Glomerular visceral epithelial cell (primary cell): ENCODE data around the gene COL21A1.

Source experiments
- DNase-seq: peaks from one replicate; pipeline ENCODE4 v3.0.0-alpha.2; 2016; ENCODE audit errors: extremely low spot score

COL21A1 gene

GRCh38 chr6:56106231-56106630 lies 141.1 kb downstream of the COL21A1 start:
- no peak for DNase-seq

GRCh38 chr6:56104591-56104990 lies 142.8 kb downstream of the COL21A1 start:
- no peak for DNase-seq

GRCh38 chr6:56102216-56102615 lies 145.2 kb downstream of the COL21A1 start:
- DNase-seq: no peak

GRCh38 chr6:56101141-56101553 lies 146.2 kb downstream of the COL21A1 start:
- peak; percentile 88 for DNase-seq

- DNase-seq: no peak
Measured at GRCh38 chr6:56096946-56097621, 150.3 kb downstream of the COL21A1 start.

GRCh38 chr6:56096541-56096940 lies 150.8 kb downstream of the COL21A1 start:
- no peak for DNase-seq

- no peak for DNase-seq
Measured at GRCh38 chr6:56093776-56094175, 153.6 kb downstream of the COL21A1 start.

GRCh38 chr6:56091159-56091869 lies 156.1 kb downstream of the COL21A1 start:
- DNase-seq: peak; percentile 75

- DNase-seq: no peak
Measured at GRCh38 chr6:56088641-56089040, 158.7 kb downstream of the COL21A1 start.

- DNase-seq: no peak
Measured at GRCh38 chr6:56087421-56087820, 160.0 kb downstream of the COL21A1 start.

- peak; percentile 55 for DNase-seq
Measured at GRCh38 chr6:56079751-56080540, 167.4 kb downstream of the COL21A1 start.

- no peak for DNase-seq
Measured at GRCh38 chr6:56076033-56076432, 171.3 kb downstream of the COL21A1 start.

- no peak for DNase-seq
Measured at GRCh38 chr6:56073761-56074160, 173.6 kb downstream of the COL21A1 start.

GRCh38 chr6:56073315-56073714 lies 174.1 kb downstream of the COL21A1 start:
- DNase-seq: no peak

GRCh38 chr6:56072856-56073255 lies 174.5 kb downstream of the COL21A1 start:
- DNase-seq: no peak

GRCh38 chr6:56065408-56065807 lies 182.0 kb downstream of the COL21A1 start:
- no peak for DNase-seq

GRCh38 chr6:56062836-56063235 lies 184.5 kb downstream of the COL21A1 start:
- no peak for DNase-seq

- DNase-seq: no peak
Measured at GRCh38 chr6:56058636-56059035, 188.7 kb downstream of the COL21A1 start.

- DNase-seq: no peak
Measured at GRCh38 chr6:56055081-56055704, 192.2 kb downstream of the COL21A1 start.

- no peak for DNase-seq
Measured at GRCh38 chr6:56051202-56051598, 196.2 kb downstream of the COL21A1 start.

GRCh38 chr6:56050530-56051201 lies 196.7 kb downstream of the COL21A1 start:
- no peak for DNase-seq

GRCh38 chr6:56048601-56049000 lies 198.8 kb downstream of the COL21A1 start:
- DNase-seq: no peak
